ENCODE data around the gene GRB10. TPM values are rescaled to one million over a fixed set of nuclear protein-coding genes. Genes with fewer than 3 reads are reported as not detected.

GRB10 gene
- total RNA-seq, 1 donor from 2014 or later = 131 TPM

GRCh38 chr7:50641442-50642405, 141.0 kb downstream of the GRB10 start:
- no peak for DNase-seq (ENCODE audit: extremely low read depth, low read depth, low spot score)

GRCh38 chr7:50640779-50641178, 141.9 kb downstream of the GRB10 start:
- no peak for DNase-seq (ENCODE audit: extremely low read depth, low read depth, low spot score)

- no peak for DNase-seq (ENCODE audit: extremely low read depth, low read depth, low spot score)
These were observed 142.4 kb downstream of the GRB10 start for GRCh38 chr7:50640256-50640655.

GRCh38 chr7:50637725-50638643, 144.7 kb downstream of the GRB10 start:
- DNase-seq (ENCODE audit: extremely low read depth, low read depth, low spot score) = no peak

- no peak for DNase-seq (ENCODE audit: extremely low read depth, low read depth, low spot score)
These were observed 148.3 kb downstream of the GRB10 start for GRCh38 chr7:50634378-50634777.

- no peak for DNase-seq (ENCODE audit: extremely low read depth, low read depth, low spot score)
These were observed 149.3 kb downstream of the GRB10 start for GRCh38 chr7:50633414-50633710.

- no peak for DNase-seq (ENCODE audit: extremely low read depth, low read depth, low spot score)
These were observed 149.9 kb downstream of the GRB10 start for GRCh38 chr7:50632561-50633413.

- DNase-seq (ENCODE audit: extremely low read depth, low read depth, low spot score) = no peak
These were observed 151.1 kb downstream of the GRB10 start for GRCh38 chr7:50631639-50632038.

- no peak for DNase-seq (ENCODE audit: extremely low read depth, low read depth, low spot score)
These were observed 151.6 kb downstream of the GRB10 start for GRCh38 chr7:50631100-50631499.

- no peak for DNase-seq (ENCODE audit: extremely low read depth, low read depth, low spot score)
These were observed 153.3 kb downstream of the GRB10 start for GRCh38 chr7:50629238-50629901.

- DNase-seq (ENCODE audit: extremely low read depth, low read depth, low spot score) = no peak
These were observed 154.1 kb downstream of the GRB10 start for GRCh38 chr7:50628434-50629084.

GRCh38 chr7:50627824-50628361, 154.8 kb downstream of the GRB10 start:
- no peak for DNase-seq (ENCODE audit: extremely low read depth, low read depth, low spot score)

GRCh38 chr7:50626286-50626685, 156.4 kb downstream of the GRB10 start:
- DNase-seq (ENCODE audit: extremely low read depth, low read depth, low spot score) = no peak

GRCh38 chr7:50625360-50625759, 157.3 kb downstream of the GRB10 start:
- no peak for DNase-seq (ENCODE audit: extremely low read depth, low read depth, low spot score)

- DNase-seq (ENCODE audit: extremely low read depth, low read depth, low spot score) = no peak
These were observed 159.9 kb downstream of the GRB10 start for GRCh38 chr7:50622821-50623220.

- no peak for DNase-seq (ENCODE audit: extremely low read depth, low read depth, low spot score)
These were observed 160.7 kb downstream of the GRB10 start for GRCh38 chr7:50621973-50622490.

- no peak for DNase-seq (ENCODE audit: extremely low read depth, low read depth, low spot score)
These were observed 161.5 kb downstream of the GRB10 start for GRCh38 chr7:50621206-50621605.

GRCh38 chr7:50620433-50620832, 162.3 kb downstream of the GRB10 start:
- DNase-seq (ENCODE audit: extremely low read depth, low read depth, low spot score) = no peak

GRCh38 chr7:50619684-50620083, 163.0 kb downstream of the GRB10 start:
- no peak for DNase-seq (ENCODE audit: extremely low read depth, low read depth, low spot score)
